SIG-M5 treated with dmso at 0.1 percent for 504 hours (cell line): ENCODE results near the gene BHLHE40.

Experiments
- DNase-seq: peaks from one replicate; lab custom pipeline; 2025; ENCODE audit not compliant: unreplicated experiment; lab: John Stamatoyannopoulos, UW

BHLHE40 gene

DNA sequence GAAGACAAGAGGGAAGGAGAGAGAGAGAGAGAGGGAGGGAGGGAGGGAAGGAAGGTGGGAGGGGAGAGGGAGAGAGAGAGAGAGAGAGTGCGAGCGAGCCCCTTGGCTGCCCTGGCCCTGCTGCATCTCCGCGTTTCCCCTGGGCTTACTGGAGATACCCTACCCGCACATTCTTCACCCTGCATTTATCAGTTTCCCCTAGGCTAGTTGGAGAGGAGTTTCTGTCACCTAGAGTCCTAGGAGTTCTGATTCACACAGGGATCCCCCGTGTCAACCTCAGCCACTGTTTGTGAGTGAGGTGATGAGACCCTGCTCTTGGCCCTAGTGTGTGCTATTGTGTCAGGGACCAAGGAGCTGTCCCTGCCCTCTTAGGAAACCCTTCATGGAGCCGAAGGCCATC, 18.7 kb downstream of the BHLHE40 start:
- DNase-seq: no peak

DNA sequence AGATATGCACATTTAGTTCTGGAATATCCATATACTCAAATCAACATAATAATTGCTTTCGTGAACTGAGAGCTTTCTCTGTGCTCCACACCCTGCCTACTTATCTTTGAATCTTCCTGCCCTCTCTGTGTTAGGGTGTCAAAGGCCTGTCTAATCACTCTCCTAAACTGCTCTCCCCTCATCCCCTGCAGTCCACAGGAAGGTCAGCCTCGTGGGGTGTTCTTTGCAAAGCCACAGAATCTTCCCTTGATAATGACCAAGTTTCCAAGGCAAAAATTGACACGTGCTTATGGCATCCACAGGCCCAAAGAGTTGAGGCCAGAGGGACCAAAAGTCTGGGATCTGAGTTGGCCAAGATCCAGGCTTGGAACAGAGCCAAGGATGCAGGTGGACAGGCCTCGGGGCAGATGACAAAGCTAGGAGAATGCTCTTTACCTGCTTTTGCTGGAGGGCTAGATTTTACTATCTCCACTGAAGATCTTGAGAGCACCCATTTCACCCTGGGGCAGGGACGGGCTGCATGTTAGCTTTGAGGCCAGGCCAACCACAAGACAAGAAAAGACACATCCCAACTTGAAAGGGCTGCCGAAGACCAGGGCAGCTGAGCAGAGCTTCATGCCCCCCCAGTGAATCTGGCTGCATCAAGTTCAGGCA, 20.4 kb downstream of the BHLHE40 start:
- no peak for DNase-seq

DNA sequence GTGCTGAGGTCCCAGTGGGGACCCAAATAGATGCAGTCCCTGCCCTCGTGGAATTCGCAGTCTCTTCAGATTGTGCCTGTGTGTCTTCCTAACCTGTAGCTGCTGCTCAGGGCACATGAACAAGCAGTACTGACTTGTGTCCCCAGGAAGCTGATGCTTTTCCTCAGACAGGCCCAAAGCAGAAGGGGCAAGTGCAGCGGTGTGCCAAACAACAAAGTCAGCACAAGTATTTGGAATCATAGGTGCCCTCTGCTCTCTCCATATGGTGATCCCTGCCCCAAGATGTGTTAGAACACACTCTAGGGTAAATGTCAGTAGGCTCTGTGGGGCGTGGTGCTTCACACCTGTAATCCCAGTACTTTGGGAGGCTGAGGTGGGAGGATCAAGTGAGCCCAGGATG, 21.9 kb downstream of the BHLHE40 start:
- DNase-seq: no peak

DNA sequence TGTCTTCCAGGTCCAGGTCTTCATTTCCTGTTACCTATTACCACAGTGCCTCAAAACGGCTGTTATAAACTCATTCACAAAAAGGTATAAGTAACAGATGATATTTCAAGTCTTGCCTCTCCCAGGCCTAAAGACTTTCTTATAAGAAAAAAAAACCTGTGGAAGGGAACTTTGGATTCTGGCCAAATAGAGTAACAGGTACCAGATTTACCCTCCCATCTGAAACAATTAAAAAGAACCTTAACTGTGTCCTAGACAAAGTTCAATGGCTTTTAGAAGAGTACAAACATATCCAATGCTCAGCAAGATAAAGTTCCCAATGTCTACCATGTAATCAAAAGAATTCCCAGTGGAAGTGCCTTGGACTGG, 22.6 kb downstream of the BHLHE40 start:
- DNase-seq: no peak

DNA sequence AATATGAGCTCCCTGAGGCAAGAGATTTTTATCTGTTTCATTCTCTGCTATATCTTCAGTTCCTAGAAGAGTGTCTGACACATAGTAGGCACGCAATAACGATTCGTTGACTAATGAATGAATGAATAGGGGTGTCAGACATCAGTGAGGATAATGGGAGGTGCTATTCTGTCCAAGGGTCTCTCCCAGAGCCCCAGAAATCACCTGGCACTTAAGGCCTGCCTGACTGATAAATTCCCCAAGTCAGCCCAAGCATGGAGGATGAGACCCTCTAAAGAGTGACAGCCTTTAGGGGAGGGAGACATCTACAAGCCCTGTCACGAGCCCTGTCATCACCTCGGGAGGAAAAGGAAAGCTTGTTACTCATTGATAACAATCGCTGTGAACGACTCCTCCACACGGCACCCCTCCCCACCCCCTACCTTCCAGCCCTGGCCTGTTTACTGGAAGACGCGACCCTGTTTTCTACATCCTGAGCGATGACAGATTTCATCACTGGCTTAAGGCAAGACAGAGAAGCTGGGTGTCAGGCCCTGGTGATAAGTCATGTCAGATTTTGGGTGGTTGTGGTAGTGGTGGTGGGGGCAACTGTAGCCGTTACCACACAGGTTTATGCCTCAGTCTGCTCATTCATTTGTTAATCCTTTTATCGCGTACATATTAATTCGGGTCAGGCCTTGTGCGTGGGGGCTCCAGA, 23.1 kb downstream of the BHLHE40 start:
- no peak for DNase-seq

GRCh38 chr3:5002871-5003247, 23.6 kb downstream of the BHLHE40 start:
- DNase-seq: no peak

DNA sequence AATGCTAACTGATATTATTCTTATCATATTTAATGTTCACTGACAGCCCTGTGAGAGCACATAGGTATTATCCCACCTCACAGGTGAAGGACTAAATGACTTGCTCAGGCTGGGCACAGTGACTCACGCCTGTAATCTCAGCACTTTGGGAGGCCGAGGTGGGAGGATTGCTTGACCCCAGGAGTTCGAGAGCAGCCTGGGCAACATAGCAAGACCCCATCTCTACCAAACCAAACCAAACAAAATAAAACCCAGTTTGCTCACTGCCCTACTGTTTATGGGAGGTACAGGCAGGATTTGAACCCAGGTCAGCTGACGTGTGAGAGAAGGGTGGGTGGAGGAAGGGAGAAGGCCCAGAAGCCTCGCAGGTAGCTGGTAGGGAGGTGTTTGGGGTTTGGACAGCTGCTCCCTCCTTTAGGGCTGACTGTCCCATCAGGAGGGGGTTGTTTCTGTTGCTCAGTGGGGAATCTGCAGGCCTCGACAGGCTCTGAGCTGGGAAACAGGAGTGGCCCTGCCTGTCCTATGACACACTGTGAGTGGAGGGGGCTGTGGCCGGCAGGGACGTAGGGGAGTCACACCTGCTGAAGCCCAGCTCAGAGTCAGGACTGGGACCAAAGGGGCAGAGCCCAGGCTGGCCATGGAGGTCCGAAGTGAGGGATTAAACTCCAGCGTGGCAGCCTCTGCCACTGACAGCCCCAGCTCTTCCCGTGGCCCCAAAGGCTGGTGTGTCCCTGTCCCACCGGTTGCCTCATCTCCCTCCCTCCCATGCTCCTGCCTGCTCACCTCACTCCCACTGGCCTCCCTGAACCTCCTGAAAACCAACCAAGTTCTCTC, 25.3 kb downstream of the BHLHE40 start:
- DNase-seq: no peak

GRCh38 chr3:5005367-5005766, 26.1 kb downstream of the BHLHE40 start:
- no peak for DNase-seq

DNA sequence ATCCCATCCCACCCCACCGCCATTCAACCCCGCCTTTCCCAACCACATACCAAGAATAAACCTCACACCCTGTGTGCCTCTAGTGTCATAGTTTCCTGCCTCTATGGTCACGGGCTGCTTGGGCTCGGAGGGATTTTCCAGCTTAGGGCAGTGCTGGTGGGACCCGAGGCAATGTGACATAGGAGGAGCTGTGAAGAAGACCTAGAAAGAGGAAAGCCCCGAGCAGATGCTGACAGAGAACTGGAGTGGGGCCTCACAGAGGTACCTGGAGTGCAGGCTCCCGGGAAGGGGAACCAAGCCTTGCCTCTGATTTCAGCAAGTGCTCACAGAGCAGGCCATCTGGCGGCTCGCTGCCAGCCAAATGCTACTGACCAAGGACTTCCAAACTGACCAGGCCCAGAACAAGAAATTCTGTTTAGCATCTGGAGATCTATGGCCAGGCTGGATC, 27.5 kb downstream of the BHLHE40 start:
- no peak for DNase-seq

- no peak for DNase-seq
Observed at GRCh38 chr3:5007873-5008272, 28.6 kb downstream of the BHLHE40 start.

DNA sequence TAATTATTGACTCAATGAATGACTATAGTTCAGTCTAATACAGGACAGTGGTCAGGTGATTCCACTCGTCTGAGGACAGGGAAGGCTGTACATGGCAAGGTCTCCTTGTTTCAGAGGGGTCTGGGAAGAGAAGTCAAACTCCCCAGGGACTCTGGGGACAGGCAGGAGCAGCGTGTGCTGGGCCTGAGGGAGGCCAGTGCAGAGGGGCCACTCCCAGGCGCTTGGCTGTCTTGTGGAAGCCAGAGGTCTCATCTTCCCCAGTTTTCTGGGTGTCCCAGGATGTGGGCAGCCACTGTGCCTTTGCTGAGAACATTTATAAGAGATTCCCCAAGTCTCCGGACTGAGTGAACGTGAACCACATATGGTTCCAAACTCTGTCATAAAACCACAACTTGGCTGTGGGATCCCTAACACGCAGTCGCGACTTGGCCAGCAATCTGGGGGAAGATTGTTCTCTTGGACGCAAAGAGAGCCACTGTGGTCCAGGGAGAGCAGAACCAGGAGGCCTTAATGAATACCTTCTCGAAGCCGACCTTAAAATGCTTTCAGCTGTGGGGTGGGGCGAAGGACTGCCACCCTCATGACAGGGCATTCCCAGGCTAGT, 30.4 kb downstream of the BHLHE40 start:
- DNase-seq: no peak

DNA sequence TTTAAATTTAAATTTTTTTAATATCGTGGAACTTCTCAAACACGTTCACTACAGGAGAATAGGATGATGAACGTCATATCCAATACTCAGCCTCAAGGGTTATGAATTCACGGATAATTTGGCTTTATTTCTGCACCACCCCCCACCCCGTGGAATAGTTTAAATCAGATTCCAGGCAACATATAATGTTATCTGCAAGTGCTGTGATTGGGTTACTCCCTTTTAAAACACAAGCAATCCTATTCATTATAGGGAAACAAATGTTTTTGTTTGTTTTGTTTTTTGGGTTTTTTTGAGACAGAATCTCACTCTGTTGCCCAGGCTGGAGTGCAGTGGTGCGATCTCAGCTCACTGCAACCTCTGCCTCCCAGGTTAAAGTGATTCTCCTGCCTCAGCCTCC, 30.9 kb downstream of the BHLHE40 start:
- no peak for DNase-seq

DNA sequence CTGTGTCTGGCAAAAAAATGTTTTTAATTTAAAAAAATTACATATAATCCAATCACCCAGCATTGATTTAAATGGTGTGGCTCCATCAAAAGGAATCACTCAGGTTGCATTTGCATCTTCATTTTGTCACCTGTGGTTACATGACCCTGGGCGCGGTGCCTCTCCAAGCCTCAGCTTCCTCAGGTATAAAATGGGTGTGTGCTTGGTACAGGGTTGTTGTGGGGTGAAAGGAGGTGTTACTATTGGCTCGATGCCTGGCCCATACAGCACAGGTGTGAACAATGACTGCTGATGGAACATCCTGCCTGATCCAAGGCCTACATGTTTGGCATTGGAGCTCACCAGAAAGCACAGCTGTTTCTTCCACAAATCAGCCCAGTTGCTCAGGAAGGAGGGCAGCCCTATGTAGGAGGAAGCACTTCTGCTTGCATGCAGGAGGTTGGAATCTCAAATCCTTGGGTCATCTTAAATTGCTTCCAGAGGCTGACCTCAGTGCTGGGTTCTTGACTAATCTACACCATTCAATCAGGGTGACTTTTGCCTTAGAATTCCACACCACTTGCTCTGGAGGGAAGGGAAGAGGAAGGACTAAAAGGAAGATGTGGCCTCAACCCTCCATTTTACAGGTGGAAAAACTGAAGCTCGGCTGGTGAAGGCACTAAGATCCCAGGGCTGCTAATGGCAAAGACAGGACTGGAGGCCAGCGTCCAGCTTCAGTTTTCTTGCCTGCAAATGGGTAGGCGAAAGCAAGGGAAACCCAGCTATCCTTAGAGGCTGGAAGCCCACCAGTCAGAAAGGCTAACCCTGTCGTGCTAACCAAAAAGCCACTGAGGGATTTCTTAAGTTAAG, 31.7 kb downstream of the BHLHE40 start:
- no peak for DNase-seq

DNA sequence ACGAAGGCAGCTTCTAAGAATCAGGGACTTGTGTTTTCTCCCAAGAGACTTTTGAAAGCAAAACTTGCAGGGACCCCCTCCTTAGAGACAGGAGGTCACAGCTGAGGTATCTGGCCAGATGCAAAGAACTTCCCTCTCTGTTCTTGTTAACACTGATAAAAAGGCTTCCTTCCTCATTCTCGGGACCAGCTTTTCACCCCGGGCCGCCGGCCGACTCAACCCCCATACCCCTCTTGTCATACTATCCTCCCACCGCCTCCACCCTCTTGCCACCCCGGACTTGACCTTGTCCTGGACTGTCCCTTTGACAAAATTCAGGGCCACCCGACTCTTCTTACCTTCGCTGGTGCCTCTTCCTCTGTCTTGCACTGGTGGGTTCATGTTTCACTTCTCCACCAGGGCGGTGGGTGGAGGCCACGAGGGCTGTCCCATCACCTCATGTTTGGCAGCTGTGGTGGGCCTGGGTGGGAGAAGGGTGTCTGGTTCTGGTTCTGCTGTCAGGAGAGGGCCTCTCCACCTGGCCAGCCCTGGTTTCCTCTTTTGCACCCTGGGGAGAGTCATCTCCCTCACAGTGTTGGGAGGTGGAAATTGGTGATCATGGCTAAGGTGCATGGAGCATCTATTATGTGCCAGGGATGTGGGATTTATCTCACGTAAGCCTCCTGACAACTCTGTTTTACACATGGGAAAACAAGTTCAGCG, 32.5 kb downstream of the BHLHE40 start:
- peak; percentile 84 for DNase-seq

- DNase-seq: peak; percentile 50
Observed at GRCh38 chr3:5012367-5012766, 33.1 kb downstream of the BHLHE40 start.

DNA sequence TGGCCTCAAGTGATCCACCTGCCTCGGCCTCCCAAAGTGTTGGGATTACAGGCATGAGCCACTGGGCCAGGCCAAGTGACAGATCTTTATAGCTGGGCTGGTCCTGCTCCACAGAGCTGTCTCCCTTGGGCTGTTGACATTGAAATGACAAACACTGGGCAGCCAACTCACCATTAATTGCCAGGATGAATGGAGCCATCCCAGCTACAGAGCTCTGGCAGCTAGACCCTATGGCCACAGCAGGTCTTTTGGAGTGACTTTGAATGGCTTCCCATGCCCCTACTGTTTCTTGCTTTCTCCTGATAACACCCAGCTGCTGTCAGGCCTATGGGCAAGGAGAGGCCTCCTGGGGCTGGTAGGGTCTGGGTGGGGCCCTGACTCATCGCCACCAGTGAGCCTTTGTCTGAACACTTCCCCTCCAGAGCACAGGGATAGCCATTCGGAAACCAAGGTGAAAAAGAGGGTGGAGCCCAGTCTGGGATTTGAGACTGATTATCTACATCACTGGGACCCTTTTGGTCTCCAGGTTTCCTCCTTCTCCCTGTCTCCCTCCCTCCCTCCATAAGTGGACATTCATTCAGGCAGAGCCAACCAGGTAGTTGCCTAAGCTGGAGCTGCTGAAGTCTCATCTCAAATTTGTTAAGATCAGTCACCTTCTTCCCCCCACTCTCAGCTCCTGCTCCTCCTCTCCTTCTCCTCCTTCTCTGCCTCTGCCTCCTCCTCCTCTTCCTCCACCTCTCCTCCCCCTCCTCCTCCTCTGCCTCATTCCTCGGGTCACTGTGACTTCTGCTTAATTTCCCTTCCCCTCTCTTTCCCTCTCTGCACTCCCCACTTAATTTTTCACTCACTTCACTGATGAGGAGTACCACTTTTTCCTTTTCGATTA, 34.0 kb downstream of the BHLHE40 start:
- peak; percentile 83 for DNase-seq

- DNase-seq: no peak
Observed at GRCh38 chr3:5014391-5014790, 35.2 kb downstream of the BHLHE40 start.

GRCh38 chr3:5015056-5015455, 35.8 kb downstream of the BHLHE40 start:
- DNase-seq: no peak
